Karpas-422 (cell line): Measurements from ENCODE around the gene RPS6KA5. TPM values are rescaled to one million over a fixed set of nuclear protein-coding genes. Genes with fewer than 3 reads are reported as not detected.
"Not testable (repeated sequence)": the region's sequence is repeated elsewhere in the genome, so short reads cannot be mapped to it uniquely, and the experiment has no call there.

Source experiments
- DNase-seq: peaks from one replicate; pipeline ENCODE4 v3.0.0-alpha.2; 2015
- H2AFZ ChIP-seq: fragments of 200-600 bp; sonication (generic); 2 replicates; pipeline ENCODE4 v1.6.1; 2014; ENCODE audit warnings: antibody characterized with exemption, low read length, mixed read lengths
- H3K27ac ChIP-seq: fragments of 200-600 bp; sonication (generic); 2 replicates; pipeline ENCODE4 v1.5.1; 2014; ENCODE audit warnings: mild to moderate bottlenecking, low read length, moderate library complexity
- H3K27me3 ChIP-seq: fragments of 200-600 bp; sonication (generic); 2 replicates; pipeline ENCODE4 v1.6.1; 2014; ENCODE audit warnings: low read length, mixed read lengths
- H3K36me3 ChIP-seq: fragments of 200-600 bp; sonication (generic); 2 replicates; pipeline ENCODE4 v1.6.1; 2014; ENCODE audit warnings: low read length, mixed read lengths; ENCODE audit not compliant: insufficient read depth
- H3K4me1 ChIP-seq: fragments of 200-600 bp; sonication (generic); 2 replicates; pipeline ENCODE4 v1.6.1; 2014; ENCODE audit warnings: mild to moderate bottlenecking, low read length, mixed read lengths
- H3K4me2 ChIP-seq: fragments of 200-600 bp; sonication (generic); 2 replicates; pipeline ENCODE4 v1.6.1; 2014; ENCODE audit warnings: low read length, low read depth, mild to moderate bottlenecking; ENCODE audit not compliant: poor library complexity, severe bottlenecking
- H3K4me3 ChIP-seq: fragments of 200-600 bp; sonication (generic); 2 replicates; pipeline ENCODE4 v1.5.1; 2014; ENCODE audit warnings: mild to moderate bottlenecking, antibody characterized with exemption, low read length, mixed read lengths
- H3K79me2 ChIP-seq: fragments of 200-600 bp; sonication (generic); 2 replicates; pipeline ENCODE4 v1.6.1; 2014; ENCODE audit warnings: mild to moderate bottlenecking, low read length, mixed read lengths
- H3K9ac ChIP-seq: fragments of 200-600 bp; sonication (generic); 2 replicates; pipeline ENCODE4 v1.6.0; 2014; ENCODE audit warnings: low read length
- H3K9me2 ChIP-seq: fragments of 200-600 bp; sonication (generic), shearing (Covaris generic); replicated peaks from 2 replicates; pipeline ENCODE4 v1.6.0; 2014; ENCODE audit warnings: mild to moderate bottlenecking, low read length, moderate library complexity; ENCODE audit not compliant: insufficient read depth
- H3K9me3 ChIP-seq: fragments of 300-700, 200-600 bp; sonication (generic); 2 replicates; pipeline ENCODE4 v1.6.1; 2014; ENCODE audit warnings: low read length, mixed read lengths
- H4K20me1 ChIP-seq: fragments of 200-600 bp; sonication (generic); 2 replicates; pipeline ENCODE4 v1.6.1; 2014; ENCODE audit warnings: mild to moderate bottlenecking, antibody characterized with exemption, low read length, low read depth; ENCODE audit not compliant: insufficient read depth
- total RNA-seq: library from RNA; depleted of rRNA; stranded (reverse); fragments of >200 nt; shearing (Covaris generic); gene quantifications from 2 replicates; pipeline ENCODE4 v1.2.3, GENCODE V29; 2014; ENCODE audit warnings: low replicate concordance

The RPS6KA5 gene
- total RNA-seq, 1 experiment from 2014 or later: 5.5 TPM

GRCh38 chr14:90848944-90849731 is 211.3 kb downstream of the RPS6KA5 start:
- Histone ChIP-seq H3K9ac (no peak overlapping the region), H3K4me2 (no peak overlapping the region)
- DNase-seq: no peak

GRCh38 chr14:90846511-90846910 is 213.9 kb downstream of the RPS6KA5 start:
- Histone ChIP-seq H4K20me1 (no peaks in the 10 kb centered on the region; the same call in 1 of the 2 replicates), H3K9me3 (no peaks in the 10 kb centered on the region), H3K4me2 (no peak overlapping the region)

More at GRCh38 chr14:90848944-90849731, 211.3 kb downstream of the RPS6KA5 start:
- Histone ChIP-seq H4K20me1 (no peaks in the 10 kb centered on the region; the same call in 1 of the 2 replicates), H3K79me2 (no peaks in the 10 kb centered on the region), H2AFZ (no peak overlapping the region), H3K4me3 (no peak overlapping the region), H3K4me1 (no peaks in the 10 kb centered on the region), H3K36me3 (no peaks in the 10 kb centered on the region), H3K27me3 (no peaks in the 10 kb centered on the region), H3K9me3 (no peaks in the 10 kb centered on the region), H3K9me2 (no peaks in the 10 kb centered on the region), H3K27ac (no peak overlapping the region)

GRCh38 chr14:90844321-90844720 is 216.1 kb downstream of the RPS6KA5 start:
- no peaks in the 10 kb centered on the region for H3K79me2 ChIP-seq
- no peaks in the 10 kb centered on the region for H3K9me3 ChIP-seq
- H3K27ac ChIP-seq: no peak overlapping the region
- H4K20me1 ChIP-seq: no peaks in the 10 kb centered on the region; the same call in 1 of the 2 replicates
- no peak overlapping the region for H3K4me3 ChIP-seq
- no peaks in the 10 kb centered on the region for H3K36me3 ChIP-seq
- H2AFZ ChIP-seq: no peak overlapping the region
- H3K4me1 ChIP-seq: no peaks in the 10 kb centered on the region
- no peak for DNase-seq
- H3K27me3 ChIP-seq: no peaks in the 10 kb centered on the region
- no peaks in the 10 kb centered on the region for H3K9me2 ChIP-seq
- no peak overlapping the region for H3K4me2 ChIP-seq
- H3K9ac ChIP-seq: no peak overlapping the region

More at GRCh38 chr14:90846511-90846910, 213.9 kb downstream of the RPS6KA5 start:
- no peak overlapping the region for H3K9ac ChIP-seq
- H3K27ac ChIP-seq: no peak overlapping the region
- no peak overlapping the region for H3K4me3 ChIP-seq
- H3K79me2 ChIP-seq: no peaks in the 10 kb centered on the region
- H3K9me2 ChIP-seq: no peaks in the 10 kb centered on the region
- H3K4me1 ChIP-seq: no peaks in the 10 kb centered on the region
- no peaks in the 10 kb centered on the region for H3K36me3 ChIP-seq
- H3K27me3 ChIP-seq: no peaks in the 10 kb centered on the region
- no peak overlapping the region for H2AFZ ChIP-seq
- DNase-seq: no peak

GRCh38 chr14:90842726-90843125 is 217.7 kb downstream of the RPS6KA5 start:
- no peak overlapping the region for H2AFZ ChIP-seq
- H3K9me3 ChIP-seq: no peaks in the 10 kb centered on the region
- H3K27me3 ChIP-seq: no peaks in the 10 kb centered on the region
- no peaks in the 10 kb centered on the region for H3K9me2 ChIP-seq
- no peaks in the 10 kb centered on the region for H3K36me3 ChIP-seq
- H3K4me1 ChIP-seq: no peaks in the 10 kb centered on the region
- no peaks in the 10 kb centered on the region for H3K79me2 ChIP-seq
- no peak overlapping the region for H3K4me3 ChIP-seq
- no peak for DNase-seq
- no peak overlapping the region for H3K4me2 ChIP-seq
- H3K27ac ChIP-seq: no peak overlapping the region
- H4K20me1 ChIP-seq: no peaks in the 10 kb centered on the region
- H3K9ac ChIP-seq: no peak overlapping the region

GRCh38 chr14:90840667-90841066 is 219.8 kb downstream of the RPS6KA5 start:
- not testable (repeated sequence) for H3K4me3 ChIP-seq, H3K9me2 ChIP-seq, DNase-seq, H4K20me1 ChIP-seq, H3K4me1 ChIP-seq, H3K27ac ChIP-seq, H3K27me3 ChIP-seq, H3K9me3 ChIP-seq, H3K36me3 ChIP-seq, H2AFZ ChIP-seq, H3K79me2 ChIP-seq, H3K4me2 ChIP-seq, H3K9ac ChIP-seq

- Histone ChIP-seq H3K4me2 (no peak overlapping the region), H3K4me1 (no peaks in the 10 kb centered on the region), H3K9me3 (no peaks in the 10 kb centered on the region), H4K20me1 (no peaks in the 10 kb centered on the region), H3K27me3 (no peaks in the 10 kb centered on the region), H3K27ac (no peak overlapping the region), H3K4me3 (no peak overlapping the region), H3K9ac (no peak overlapping the region), H3K79me2 (no peaks in the 10 kb centered on the region), H2AFZ (no peak overlapping the region), H3K36me3 (no peaks in the 10 kb centered on the region), H3K9me2 (no peaks in the 10 kb centered on the region)
- DNase-seq: no peak
Observed at GRCh38 chr14:90839889-90840266, 220.6 kb downstream of the RPS6KA5 start.

- no peak overlapping the region for H2AFZ ChIP-seq
Observed at GRCh38 chr14:90839024-90839888, 221.2 kb downstream of the RPS6KA5 start.

GRCh38 chr14:90838531-90838930 is 221.9 kb downstream of the RPS6KA5 start:
- H3K9me3 ChIP-seq, H2AFZ ChIP-seq, DNase-seq, H3K4me1 ChIP-seq, H3K9ac ChIP-seq, H4K20me1 ChIP-seq, H3K27me3 ChIP-seq, H3K27ac ChIP-seq, H3K9me2 ChIP-seq, H3K79me2 ChIP-seq, H3K4me3 ChIP-seq, H3K36me3 ChIP-seq, H3K4me2 ChIP-seq: not testable (repeated sequence)

More at GRCh38 chr14:90839024-90839888, 221.2 kb downstream of the RPS6KA5 start:
- H3K36me3 ChIP-seq: no peaks in the 10 kb centered on the region
- H3K79me2 ChIP-seq: no peaks in the 10 kb centered on the region
- no peak overlapping the region for H3K4me2 ChIP-seq
- no peaks in the 10 kb centered on the region for H3K4me1 ChIP-seq
- H3K9me2 ChIP-seq: no peaks in the 10 kb centered on the region
- no peak overlapping the region for H3K9ac ChIP-seq
- no peaks in the 10 kb centered on the region for H3K9me3 ChIP-seq
- H3K4me3 ChIP-seq: no peak overlapping the region
- no peaks in the 10 kb centered on the region for H3K27me3 ChIP-seq
- no peak for DNase-seq
- no peak overlapping the region for H3K27ac ChIP-seq
- no peaks in the 10 kb centered on the region for H4K20me1 ChIP-seq
